Measurements from ENCODE around the gene CLEC2A. TPM values are rescaled to one million over a fixed set of nuclear protein-coding genes. Genes with fewer than 3 reads are reported as not detected.

Gene CLEC2A
- polyA plus RNA-seq, 1 donor from 2014 or later, result not detected

DNA sequence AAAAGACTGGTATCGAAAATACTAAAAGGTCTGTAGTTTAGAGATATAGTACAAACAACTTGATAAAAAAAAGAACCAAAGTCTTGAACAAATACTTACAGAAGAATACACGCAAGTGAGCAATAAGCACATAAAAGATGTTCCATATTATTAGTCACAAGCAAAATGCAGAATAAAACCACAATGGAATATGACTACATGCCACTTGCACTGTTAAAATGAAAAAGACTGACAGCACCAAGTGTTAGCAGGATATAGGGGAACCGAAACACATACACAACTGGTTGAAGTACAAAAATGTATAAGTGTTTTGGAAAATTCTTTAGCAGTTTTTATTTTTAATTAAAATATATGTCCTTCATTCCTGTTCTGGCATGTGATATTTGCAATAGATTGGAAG, 3.6 kb downstream of the CLEC2A start:
- no peak overlapping the region for H2AFZ ChIP-seq (ENCODE audit: low read depth, low read length)
- no peak overlapping the region for H3K9ac ChIP-seq (ENCODE audit: low read length)
- no peak overlapping the region for H3K4me3 ChIP-seq (ENCODE audit: low read length)
- H3K4me2 ChIP-seq (ENCODE audit: low read length), result no peak overlapping the region
- no peaks in the 10 kb centered on the region for H4K20me1 ChIP-seq (ENCODE audit: insufficient read depth)
- H3K27ac ChIP-seq (ENCODE audit: low read length), result no peak overlapping the region
- no peaks in the 10 kb centered on the region for H3K9me2 ChIP-seq (ENCODE audit: insufficient read depth, low read length)
- H3K36me3 ChIP-seq (ENCODE audit: insufficient read depth, low read length), result no peaks in the 10 kb centered on the region
- H3K79me2 ChIP-seq (replicated peaks; ENCODE audit: insufficient read depth, low read length), result no peaks in the 10 kb centered on the region
- H3K27me3 ChIP-seq (ENCODE audit: insufficient read depth, low read depth, low read length), result no peaks in the 10 kb centered on the region
- no peaks in the 10 kb centered on the region for H3F3A ChIP-seq (ENCODE audit: insufficient read depth, low read length, poor library complexity, severe bottlenecking)
- no peak for TF ChIP-seq RAD21 (conservative IDR thresholded peaks at IDR 0.05)
- TF ChIP-seq, protein P1, sequence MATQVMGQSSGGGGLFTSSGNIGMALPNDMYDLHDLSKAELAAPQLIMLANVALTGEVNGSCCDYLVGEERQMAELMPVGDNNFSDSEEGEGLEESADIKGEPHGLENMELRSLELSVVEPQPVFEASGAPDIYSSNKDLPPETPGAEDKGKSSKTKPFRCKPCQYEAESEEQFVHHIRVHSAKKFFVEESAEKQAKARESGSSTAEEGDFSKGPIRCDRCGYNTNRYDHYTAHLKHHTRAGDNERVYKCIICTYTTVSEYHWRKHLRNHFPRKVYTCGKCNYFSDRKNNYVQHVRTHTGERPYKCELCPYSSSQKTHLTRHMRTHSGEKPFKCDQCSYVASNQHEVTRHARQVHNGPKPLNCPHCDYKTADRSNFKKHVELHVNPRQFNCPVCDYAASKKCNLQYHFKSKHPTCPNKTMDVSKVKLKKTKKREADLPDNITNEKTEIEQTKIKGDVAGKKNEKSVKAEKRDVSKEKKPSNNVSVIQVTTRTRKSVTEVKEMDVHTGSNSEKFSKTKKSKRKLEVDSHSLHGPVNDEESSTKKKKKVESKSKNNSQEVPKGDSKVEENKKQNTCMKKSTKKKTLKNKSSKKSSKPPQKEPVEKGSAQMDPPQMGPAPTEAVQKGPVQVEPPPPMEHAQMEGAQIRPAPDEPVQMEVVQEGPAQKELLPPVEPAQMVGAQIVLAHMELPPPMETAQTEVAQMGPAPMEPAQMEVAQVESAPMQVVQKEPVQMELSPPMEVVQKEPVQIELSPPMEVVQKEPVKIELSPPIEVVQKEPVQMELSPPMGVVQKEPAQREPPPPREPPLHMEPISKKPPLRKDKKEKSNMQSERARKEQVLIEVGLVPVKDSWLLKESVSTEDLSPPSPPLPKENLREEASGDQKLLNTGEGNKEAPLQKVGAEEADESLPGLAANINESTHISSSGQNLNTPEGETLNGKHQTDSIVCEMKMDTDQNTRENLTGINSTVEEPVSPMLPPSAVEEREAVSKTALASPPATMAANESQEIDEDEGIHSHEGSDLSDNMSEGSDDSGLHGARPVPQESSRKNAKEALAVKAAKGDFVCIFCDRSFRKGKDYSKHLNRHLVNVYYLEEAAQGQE (IDR thresholded peaks at IDR 0.05; ENCODE audit: borderline replicate concordance), result no peak
- no peak for TF ChIP-seq EP300 (conservative IDR thresholded peaks at IDR 0.05; ENCODE audit: poor library complexity, severe bottlenecking)
- TF ChIP-seq, protein P2, sequence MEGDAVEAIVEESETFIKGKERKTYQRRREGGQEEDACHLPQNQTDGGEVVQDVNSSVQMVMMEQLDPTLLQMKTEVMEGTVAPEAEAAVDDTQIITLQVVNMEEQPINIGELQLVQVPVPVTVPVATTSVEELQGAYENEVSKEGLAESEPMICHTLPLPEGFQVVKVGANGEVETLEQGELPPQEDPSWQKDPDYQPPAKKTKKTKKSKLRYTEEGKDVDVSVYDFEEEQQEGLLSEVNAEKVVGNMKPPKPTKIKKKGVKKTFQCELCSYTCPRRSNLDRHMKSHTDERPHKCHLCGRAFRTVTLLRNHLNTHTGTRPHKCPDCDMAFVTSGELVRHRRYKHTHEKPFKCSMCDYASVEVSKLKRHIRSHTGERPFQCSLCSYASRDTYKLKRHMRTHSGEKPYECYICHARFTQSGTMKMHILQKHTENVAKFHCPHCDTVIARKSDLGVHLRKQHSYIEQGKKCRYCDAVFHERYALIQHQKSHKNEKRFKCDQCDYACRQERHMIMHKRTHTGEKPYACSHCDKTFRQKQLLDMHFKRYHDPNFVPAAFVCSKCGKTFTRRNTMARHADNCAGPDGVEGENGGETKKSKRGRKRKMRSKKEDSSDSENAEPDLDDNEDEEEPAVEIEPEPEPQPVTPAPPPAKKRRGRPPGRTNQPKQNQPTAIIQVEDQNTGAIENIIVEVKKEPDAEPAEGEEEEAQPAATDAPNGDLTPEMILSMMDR (IDR thresholded peaks at IDR 0.05; ENCODE audit: poor library complexity, severe bottlenecking), result no peak
- TF ChIP-seq SMC3 (conservative IDR thresholded peaks at IDR 0.05; ENCODE audit: poor library complexity), result no peak
- TF ChIP-seq TAF1 (IDR thresholded peaks at IDR 0.05; ENCODE audit: low read depth), result no peak
- TF ChIP-seq MXI1 (conservative IDR thresholded peaks at IDR 0.05; ENCODE audit: poor library complexity, severe bottlenecking), result no peak
- no peak for TF ChIP-seq EZH2 (IDR thresholded peaks at IDR 0.05; ENCODE audit: borderline replicate concordance, insufficient read depth, low read length, poor library complexity, severe bottlenecking)
- no peak for TF ChIP-seq POLR2AphosphoS5 (IDR thresholded peaks at IDR 0.05)
- no peaks in the 10 kb centered on the region for H3K9me3 ChIP-seq (ENCODE audit: low read length)

DNA sequence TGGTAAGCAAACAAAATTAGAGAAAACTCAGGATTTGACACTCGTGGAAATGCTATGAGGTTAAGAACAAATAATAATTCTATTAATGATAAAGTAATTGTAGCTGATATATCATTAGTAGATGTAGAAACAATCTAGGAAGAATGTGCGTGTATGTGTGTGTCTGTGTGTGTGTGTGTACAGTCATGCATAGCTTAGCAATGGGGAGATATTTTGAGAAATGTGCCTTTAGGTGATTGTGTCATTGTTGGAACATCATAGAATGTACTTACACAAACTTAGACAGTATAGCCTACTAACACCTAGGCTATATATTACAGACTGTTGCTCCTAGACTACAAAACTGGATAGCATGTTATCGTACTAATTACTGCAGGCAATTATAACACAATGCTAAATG, 5.3 kb downstream of the CLEC2A start:
- H3K9ac ChIP-seq (ENCODE audit: low read length), result no peak overlapping the region
- no peak for TF ChIP-seq MXI1 (conservative IDR thresholded peaks at IDR 0.05; ENCODE audit: poor library complexity, severe bottlenecking)
- TF ChIP-seq EZH2 (IDR thresholded peaks at IDR 0.05; ENCODE audit: borderline replicate concordance, insufficient read depth, low read length, poor library complexity, severe bottlenecking), result no peak
- TF ChIP-seq EP300 (conservative IDR thresholded peaks at IDR 0.05; ENCODE audit: poor library complexity, severe bottlenecking), result no peak
- TF ChIP-seq, protein P2 (IDR thresholded peaks at IDR 0.05; ENCODE audit: poor library complexity, severe bottlenecking), result no peak
- TF ChIP-seq RAD21 (conservative IDR thresholded peaks at IDR 0.05), result no peak
- TF ChIP-seq, protein P1 (IDR thresholded peaks at IDR 0.05; ENCODE audit: borderline replicate concordance), result no peak
- TF ChIP-seq POLR2AphosphoS5 (IDR thresholded peaks at IDR 0.05), result no peak
- TF ChIP-seq SMC3 (conservative IDR thresholded peaks at IDR 0.05; ENCODE audit: poor library complexity), result no peak
- no peak for TF ChIP-seq TAF1 (IDR thresholded peaks at IDR 0.05; ENCODE audit: low read depth)
- H3K4me3 ChIP-seq (ENCODE audit: low read length), result no peak overlapping the region
- H2AFZ ChIP-seq (ENCODE audit: low read depth, low read length), result no peak overlapping the region
- H3K36me3 ChIP-seq (ENCODE audit: insufficient read depth, low read length), result no peaks in the 10 kb centered on the region
- no peak overlapping the region for H3K4me2 ChIP-seq (ENCODE audit: low read length)
- no peak overlapping the region for H3K27ac ChIP-seq (ENCODE audit: low read length)
- no peaks in the 10 kb centered on the region for H4K20me1 ChIP-seq (ENCODE audit: insufficient read depth)
- H3K9me2 ChIP-seq (ENCODE audit: insufficient read depth, low read length), result no peaks in the 10 kb centered on the region
- no peaks in the 10 kb centered on the region for H3F3A ChIP-seq (ENCODE audit: insufficient read depth, low read length, poor library complexity, severe bottlenecking)
- no peaks in the 10 kb centered on the region for H3K79me2 ChIP-seq (replicated peaks; ENCODE audit: insufficient read depth, low read length)
- no peaks in the 10 kb centered on the region for H3K27me3 ChIP-seq (ENCODE audit: insufficient read depth, low read depth, low read length)
- no peaks in the 10 kb centered on the region for H3K9me3 ChIP-seq (ENCODE audit: low read length)

Measured in neural cell (in vitro differentiated cells).